IPS DF 19.7 (cell line): ENCODE results near the gene CIBAR2.

Source experiments
- DNase-seq: peaks from one replicate; pipeline ENCODE4 v3.0.0-alpha.2; 2013; ENCODE audit warnings: low read depth, low spot score

Gene CIBAR2

DNA sequence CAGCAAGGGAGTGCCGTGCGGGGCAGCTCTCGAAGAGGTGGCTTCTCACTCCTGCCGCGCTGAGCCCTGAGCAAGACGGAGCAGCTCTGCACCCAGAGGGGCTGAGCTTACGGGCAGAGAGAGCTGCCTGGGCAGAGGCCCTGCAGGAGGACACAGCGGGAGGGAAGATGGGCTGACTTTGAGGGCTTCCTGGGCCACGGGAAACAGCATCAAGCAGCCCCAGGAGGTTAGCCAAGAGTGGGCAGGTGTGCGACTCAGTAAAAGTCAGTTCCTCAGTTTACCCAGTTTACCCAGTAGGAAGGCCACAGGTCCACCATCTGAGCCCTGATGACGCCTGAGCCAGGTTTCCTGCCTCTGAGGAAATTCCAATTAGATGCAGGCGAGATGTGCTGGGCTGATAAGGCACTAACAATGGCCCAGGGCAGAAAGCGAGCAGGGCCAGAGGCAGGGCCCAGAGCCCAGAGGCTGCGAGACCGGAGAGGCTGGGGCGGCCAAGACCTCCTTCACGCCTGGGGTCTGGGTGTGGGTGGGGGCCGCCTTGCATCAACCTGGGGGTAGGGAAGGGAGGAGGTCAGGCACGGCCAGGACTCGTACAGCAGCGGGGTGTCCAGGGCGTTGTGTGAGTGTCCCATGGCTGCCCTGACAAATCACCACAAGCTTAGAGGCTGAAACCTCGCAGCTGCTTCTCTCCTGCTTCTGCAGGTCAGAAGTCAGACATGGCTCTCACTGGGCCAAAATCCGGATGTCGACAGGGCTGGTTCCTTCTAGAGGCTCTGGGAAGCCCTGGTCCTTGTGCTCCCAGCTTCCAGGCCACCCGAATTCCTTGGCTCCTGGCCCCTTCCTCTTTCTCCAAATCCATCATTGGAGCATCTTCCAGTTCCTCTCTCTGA, 32.0 kb upstream of the CIBAR2 start:
- DNase-seq = no peak

GRCh38 chr16:85142771-85143211, 30.5 kb upstream of the CIBAR2 start:
- no peak for DNase-seq

DNA sequence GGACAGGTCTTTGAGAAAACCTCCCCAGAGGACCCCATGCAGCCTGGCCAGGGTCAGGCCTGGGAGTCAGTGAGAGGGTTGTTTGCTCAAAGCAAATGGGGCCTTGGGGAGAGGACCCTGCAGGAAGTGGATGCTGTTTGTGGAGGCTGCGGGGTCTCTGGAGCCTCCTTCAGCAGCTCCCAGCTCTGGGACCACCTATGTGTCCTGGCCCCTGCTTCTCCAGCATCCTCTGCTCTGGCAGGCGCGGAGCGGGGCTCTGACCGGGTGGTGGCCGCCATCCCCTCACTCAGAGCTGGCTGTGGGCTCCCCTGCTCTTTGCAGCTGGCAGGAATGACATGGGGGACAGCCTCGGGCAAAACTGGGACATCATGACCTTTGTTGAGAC, 29.8 kb upstream of the CIBAR2 start:
- no peak for DNase-seq

GRCh38 chr16:85141491-85142128, 29.3 kb upstream of the CIBAR2 start:
- no peak for DNase-seq

- no peak for DNase-seq
Measured at GRCh38 chr16:85140455-85141012, 28.3 kb upstream of the CIBAR2 start.

DNA sequence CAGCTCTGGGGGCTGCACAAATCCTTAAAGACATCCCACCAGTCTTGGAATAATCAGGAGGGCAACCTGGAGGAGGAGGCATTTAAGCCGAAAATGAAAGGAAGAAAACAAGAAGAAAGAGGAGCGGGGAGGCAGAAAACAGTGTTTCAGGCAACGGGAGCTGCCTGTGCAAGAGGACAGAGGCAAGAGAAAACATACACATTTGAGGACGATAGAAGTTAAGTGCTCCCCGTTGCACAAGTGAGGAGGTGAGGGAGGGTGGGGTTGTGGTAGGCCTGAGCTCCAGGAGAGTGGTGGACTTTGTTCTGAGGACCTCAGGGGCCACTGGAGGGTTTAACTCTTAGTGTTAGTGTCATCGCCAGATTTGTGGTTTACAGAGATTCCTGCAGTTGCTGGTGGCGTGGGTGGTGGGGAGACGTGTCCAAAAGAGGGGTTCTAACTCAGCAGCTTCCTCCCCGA, 27.6 kb upstream of the CIBAR2 start:
- no peak for DNase-seq

GRCh38 chr16:85138825-85139627, 26.8 kb upstream of the CIBAR2 start:
- no peak for DNase-seq

DNA sequence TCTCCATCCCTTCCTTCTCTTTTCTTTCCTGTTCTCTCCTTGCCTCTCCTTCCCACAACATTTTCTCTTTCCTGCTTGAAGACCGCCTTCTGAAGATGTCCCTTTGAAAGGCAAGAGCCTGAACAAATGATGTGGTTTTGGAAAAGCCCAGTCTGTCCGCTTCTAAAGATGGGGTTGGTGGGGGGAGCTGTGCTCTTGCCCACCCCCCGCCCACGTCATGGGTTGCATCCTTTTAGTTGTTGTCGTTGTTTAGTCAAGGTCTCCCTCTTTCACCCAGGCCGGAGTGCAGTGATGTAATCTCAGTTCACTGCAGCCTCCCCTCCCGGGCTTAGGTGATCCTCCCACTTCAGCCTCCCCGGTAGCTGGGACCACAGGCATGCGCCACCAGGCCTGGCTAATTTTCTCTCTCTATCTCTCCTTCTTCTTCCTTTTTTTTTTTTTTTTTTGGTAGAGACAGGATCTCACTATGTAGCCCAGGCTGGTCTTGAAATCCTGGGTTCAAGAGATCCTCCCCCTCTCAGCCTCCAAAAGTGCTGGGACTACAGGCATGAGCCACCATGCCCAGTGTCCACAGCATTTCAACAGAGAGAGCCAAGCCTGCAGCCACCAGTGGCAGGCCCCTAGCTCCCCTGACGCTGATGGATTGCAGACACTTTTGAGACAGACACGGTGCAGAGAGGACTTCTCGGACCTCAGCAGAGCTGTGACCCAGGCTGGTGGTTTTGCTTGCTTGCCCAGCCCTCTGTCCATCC, 26.0 kb upstream of the CIBAR2 start:
- no peak for DNase-seq

DNA sequence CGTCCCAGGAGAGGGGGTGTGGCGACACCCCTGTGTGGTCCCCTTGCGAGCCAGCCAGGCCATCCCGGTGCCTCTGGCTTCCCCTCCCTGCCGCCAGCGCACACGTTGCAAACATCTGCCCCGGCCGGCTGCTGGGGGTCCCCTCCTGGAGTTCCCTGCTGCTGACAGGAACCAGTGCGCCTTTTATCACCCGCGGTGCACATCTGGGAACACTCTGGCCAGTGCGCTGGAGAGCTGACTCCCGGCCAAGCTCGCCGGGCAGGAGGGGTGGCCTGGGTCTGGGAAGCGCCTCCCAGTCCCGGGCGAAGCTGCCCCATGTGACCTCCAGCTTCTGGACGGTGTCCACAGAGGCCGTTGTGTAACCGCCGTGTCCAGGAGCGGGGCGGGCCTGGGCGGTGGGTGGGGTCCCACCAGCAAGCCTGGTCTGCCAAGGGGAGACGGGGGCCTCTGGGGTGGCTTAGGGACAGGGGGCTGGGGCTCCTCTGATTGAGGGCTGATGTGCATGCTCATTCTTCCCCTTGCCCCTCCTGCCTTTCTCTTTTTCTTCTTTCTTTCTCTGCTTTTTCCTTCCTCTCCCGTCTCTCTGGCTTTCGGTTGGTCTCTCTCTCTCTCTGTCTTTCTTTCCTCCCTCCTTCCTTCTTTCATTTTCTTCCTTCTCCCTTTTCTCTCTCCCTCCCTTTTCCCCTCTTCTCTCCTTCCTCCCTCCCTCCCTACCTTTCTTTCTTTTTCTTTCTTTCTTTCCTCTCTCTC, 25.2 kb upstream of the CIBAR2 start:
- DNase-seq = no peak

DNA sequence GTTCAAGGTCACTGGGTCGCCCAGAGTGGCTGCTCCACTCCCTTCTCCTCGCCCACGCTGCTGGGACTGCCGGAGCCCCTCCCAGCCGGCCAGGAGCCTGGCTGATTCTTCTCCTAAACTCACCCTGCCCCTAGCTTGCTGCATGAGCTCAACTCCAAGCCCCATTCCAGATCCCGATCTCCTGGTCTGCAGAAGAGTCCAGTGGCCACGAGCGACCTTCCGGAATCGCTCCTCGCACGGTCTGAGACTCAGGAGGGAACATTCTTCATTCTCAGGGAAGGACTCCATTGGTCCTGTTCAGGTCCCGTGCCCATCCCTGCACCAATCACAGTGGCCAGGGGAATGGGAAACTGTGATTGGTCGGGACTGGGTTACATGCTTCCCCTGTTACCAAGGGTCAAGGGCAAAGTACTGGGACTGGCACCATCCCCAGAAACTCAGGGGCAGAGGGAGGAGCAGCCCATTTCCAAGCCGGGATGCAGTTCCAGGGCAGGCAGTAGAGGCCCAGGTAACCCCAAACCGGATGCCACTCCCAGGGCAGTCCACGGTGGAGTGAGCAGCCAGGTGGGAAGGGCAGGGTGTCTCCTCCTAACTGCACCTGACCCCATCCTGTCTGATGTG, 24.5 kb upstream of the CIBAR2 start:
- peak; percentile 56 for DNase-seq

DNA sequence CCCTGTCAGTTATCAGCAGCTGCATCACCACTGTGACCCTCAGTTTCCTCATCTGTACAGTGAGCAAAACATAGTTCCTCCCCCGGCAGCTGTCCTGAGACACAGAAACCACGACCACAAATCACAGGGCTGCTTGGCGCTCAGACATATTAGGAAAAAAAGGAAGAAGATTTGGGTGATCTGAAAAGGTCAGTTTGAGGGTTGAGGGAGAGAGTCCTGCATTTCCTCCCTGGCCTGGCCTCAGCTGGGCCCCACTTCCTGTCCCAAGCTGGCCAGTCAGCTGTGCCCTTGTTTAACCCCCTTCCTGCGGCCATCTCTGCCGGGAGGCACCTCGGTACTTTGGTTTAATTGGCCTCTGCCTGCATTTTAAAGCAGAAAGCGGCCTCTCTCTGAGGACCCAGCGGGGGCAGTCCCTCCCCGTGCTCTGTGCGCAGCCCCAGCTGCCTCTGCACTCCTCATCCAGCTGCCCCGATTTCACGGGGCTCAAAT, 24.0 kb upstream of the CIBAR2 start:
- DNase-seq = no peak

GRCh38 chr16:85134789-85135142, 22.5 kb upstream of the CIBAR2 start:
- no peak for DNase-seq

GRCh38 chr16:85134076-85134788, 22.0 kb upstream of the CIBAR2 start:
- DNase-seq = no peak

DNA sequence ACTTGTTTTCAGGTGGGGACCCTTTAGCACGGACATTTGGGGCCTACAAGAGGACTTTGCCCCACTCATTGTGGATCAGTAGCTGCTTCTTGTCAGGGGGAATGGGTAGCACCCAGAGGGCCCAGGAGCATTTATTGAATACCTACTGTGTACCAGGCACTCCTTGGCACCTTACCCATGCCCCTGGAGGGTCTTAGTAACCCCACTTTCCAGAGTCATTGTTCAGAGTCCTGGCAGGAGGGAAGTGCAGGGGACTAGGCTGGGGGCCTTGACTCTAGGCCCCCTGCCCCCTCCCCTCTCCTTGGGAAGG, 21.0 kb upstream of the CIBAR2 start:
- no peak for DNase-seq

GRCh38 chr16:85132456-85133289, 20.4 kb upstream of the CIBAR2 start:
- no peak for DNase-seq

- no peak for DNase-seq
Measured at GRCh38 chr16:85130705-85131028, 18.4 kb upstream of the CIBAR2 start.

DNA sequence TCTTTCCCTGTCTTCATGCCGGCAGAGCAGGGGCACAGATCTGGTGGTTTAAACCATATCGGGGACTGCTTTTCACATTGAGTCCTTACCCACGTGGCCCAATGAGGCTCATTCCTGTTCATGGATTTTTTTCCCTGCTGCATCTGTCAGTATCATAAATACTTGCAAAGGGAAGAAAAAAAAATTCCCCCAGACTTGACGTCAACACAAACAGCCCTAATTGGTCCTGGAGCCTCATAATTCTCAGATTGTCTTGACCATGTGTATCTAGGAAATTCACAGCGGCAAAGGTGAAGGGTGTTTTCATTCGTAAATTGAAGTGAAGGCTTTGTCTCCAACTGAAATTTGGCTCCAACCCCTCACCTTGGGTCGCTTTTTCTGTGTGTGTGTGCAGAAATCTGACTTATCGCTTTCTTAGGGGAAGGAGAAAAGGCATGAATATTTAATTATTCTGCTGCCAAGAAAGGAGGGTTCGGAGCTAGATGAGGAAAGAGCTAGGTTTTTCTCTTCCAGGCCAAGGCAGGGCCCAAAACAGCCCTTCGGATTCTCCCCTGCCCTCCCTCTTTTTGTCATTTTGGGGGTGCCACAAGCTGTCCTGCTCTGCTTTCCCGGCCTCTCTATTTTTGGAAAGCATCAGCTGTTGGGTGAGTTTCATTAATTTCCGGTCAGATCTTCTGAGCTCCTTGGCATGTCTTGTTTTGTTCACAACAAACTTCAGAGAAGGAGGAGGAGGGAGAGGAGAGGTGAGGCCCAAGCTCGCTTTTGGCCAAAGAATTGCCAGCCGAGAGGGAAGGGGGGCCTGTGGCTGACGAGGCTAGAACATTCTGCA, 17.8 kb upstream of the CIBAR2 start:
- DNase-seq = no peak
